Subcutaneous adipose tissue (tissue), 4 donors: ENCODE measurements around the gene GNG10. TPM values are rescaled to one million over a fixed set of nuclear protein-coding genes. Genes with fewer than 3 reads are reported as not detected.

Source experiments
- total RNA-seq, 4 donors: library from RNA; depleted of rRNA; stranded (reverse); fragments of >200 nt; gene quantifications; one replicate each; pipeline ENCODE4 v1.1.0, GENCODE V29; 2016
- TF ChIP-seq, protein P1 (sequence below): fragments of 450-650 bp; IDR thresholded peaks from one replicate; pipeline ENCODE4 v1.5.1; 2016; ENCODE audit warnings: low read depth, mild to moderate bottlenecking, control low read depth, antibody characterized with exemption, moderate library complexity

GNG10 gene
- total RNA-seq, 4 donors from 2014 or later: 79.9 to 125 (median 105) TPM

DNA sequence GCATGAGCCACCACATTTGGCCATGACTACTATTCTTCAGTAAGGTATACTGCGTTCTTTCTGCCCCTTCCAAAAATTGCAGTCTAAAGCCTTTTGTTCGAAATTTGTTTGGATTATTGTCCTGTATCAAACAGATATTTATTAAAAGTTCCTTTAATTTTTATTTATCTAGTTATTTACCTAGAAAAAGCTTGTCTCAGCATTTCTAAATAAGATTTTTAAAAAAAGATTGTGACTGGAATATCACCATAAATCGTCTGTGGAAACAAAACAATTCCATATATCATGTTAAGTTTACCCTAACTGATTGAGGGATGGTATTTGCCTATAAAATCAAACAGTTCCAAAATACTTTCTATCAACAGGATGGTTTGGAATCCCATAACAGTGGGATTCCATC lies 14.7 kb downstream of the GNG10 start:
- TF ChIP-seq, protein P1, sequence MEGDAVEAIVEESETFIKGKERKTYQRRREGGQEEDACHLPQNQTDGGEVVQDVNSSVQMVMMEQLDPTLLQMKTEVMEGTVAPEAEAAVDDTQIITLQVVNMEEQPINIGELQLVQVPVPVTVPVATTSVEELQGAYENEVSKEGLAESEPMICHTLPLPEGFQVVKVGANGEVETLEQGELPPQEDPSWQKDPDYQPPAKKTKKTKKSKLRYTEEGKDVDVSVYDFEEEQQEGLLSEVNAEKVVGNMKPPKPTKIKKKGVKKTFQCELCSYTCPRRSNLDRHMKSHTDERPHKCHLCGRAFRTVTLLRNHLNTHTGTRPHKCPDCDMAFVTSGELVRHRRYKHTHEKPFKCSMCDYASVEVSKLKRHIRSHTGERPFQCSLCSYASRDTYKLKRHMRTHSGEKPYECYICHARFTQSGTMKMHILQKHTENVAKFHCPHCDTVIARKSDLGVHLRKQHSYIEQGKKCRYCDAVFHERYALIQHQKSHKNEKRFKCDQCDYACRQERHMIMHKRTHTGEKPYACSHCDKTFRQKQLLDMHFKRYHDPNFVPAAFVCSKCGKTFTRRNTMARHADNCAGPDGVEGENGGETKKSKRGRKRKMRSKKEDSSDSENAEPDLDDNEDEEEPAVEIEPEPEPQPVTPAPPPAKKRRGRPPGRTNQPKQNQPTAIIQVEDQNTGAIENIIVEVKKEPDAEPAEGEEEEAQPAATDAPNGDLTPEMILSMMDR: no peak

DNA sequence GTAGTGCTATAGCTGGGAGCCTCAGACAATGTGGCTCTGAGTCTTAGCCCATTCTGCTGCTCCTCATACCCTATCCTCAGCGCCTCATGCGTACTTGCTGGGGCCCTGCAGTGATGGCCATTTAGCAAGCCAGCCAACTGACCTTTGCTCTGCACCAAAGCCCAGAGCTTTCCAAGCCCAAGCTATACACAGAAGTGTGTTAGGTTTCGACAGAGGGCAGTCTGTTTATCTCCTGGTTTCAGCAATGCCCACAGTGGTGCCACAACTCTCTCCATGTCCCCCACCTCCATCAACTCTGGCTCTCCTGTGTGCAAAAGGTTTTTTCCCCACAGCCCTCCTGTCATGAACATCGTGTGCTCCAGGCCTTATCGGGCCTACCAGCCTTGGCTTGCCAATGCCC lies 16.9 kb downstream of the GNG10 start:
- TF ChIP-seq, protein P1: no peak

DNA sequence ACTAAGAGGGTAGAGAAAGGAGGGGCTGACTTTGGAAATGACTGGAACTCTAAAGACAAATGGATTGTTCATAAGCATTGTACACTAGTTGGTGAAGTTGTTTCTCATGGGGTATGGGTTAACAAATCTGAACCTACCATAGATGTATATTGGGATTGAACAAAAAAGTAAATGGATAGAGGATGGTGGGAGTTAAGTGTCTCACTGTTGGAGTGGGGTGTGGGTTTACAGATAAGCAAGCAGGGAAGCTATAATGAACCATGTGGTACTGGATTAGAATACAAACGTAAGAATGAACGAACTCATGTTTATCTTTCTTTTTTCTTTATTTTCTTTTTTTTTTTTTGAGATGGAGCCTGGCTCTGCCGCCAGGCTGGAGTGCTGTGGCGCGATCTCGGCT lies 17.8 kb downstream of the GNG10 start:
- TF ChIP-seq, protein P1: no peak

DNA sequence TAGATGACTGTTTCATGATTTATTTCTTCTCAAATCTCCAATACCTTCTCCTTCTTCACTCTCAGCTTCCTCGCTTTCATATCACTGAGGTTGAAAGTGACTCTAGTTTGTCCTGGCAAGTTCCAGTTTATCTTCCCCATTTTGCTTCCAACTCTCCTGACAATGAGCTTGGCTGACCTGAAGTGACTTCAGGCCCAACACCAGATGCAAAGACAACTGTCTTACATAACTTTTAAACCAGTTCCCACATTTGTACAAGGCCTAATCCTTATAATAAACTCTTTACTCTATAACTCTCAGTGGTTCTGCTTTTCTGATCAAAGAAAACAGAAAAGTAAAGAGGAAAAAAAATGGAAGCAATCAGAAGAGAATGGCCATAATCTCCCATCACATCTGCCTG lies 22.0 kb downstream of the GNG10 start:
- TF ChIP-seq, protein P1: no peak

DNA sequence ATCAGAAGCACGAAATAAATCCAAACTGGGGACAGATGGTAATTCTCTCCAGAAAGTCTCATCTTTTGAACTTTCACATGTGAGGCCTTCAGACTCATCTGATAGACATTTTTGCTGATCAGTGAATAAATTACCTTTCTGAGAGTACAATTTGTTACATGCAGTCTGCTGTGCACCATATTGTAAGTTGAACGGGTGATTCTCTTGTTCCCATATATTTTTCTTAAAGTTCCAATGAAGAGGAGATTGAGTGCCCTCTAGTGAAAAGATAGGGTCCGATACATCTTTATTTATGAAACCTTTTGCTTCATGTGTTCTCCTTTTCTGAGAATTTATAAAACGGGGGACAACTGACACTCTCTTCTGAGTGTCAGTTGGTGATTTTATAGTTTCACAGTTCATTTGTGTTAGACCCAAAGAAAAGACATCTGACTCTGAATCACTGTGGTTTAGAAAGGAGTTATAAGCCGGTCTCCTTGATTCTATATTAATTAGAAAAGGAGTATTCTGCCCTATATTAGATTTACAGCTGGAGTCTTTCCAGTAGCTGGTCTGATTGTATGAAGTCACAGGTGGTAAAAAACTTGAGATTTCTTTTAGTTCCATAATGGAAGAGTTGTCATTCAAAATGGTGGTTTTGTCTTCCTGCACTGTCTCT lies 30.4 kb downstream of the GNG10 start:
- TF ChIP-seq, protein P1: no peak

DNA sequence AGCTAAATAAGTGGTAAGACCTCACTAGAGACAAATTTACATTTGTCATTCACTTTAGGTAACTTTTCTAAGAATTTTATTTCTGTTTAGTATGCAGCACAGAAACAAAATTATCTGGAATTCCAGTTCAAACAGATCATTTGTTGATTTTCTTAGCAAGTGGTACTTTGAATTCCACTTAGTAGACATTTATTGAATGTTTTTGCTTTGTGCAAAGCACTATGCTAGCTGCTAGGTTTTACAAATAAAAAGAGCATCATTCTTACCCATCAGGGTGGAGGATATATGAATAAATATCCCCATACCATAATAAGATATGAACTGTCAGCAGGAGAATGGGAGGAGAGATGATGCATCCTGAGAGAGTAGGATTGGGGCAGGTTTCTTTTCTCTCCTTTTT lies 35.4 kb downstream of the GNG10 start:
- TF ChIP-seq, protein P1: no peak

DNA sequence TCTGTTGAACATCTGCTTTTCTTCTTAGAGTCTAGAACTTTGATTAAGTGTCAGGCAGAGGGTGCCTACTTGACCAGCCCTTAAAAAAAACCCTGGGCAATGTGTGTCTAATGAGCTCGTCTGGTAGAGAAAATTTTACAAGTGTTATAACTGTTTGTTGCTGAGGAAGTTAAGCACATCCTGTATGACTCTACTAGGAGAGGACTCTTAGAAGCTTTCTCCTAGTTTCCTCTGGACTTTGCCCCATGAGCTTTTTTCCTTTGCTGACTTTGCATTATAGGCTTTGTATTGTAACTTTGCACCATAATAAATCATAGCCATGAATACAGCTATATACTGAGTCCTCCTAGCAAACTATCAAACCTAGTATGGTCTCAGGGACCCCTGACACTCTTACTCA lies 39.4 kb downstream of the GNG10 start:
- TF ChIP-seq, protein P1: no peak
